MCF 10A (cell line): ENCODE measurements around the gene VPS13A. TPM values are rescaled to one million over a fixed set of nuclear protein-coding genes. Genes with fewer than 3 reads are reported as not detected.

ENCODE experiments used
- BruUV-seq: library from RNA; stranded (reverse); fragments of 400-500 nt; replicated peaks from 2 replicates; lab custom pipeline; 2021; lab: Mats Ljungman, UMichigan
- CTCF ChIA-PET: fragments of 300-600 bp; sonication (Branson Sonifier 250); formaldehyde crosslinking; extraction: SDS; loops from one replicate; lab custom pipeline; 2021; ENCODE audit warnings: antibody characterized with exemption, inconsistent platforms; lab: Yijun Ruan, JAX
- POLR2A ChIA-PET: fragments of 300-600, 350-650 bp; sonication (Branson Sonifier 250); formaldehyde crosslinking; extraction: SDS; loops from one replicate; lab custom pipeline; 2020; ENCODE audit warnings: antibody characterized with exemption, inconsistent platforms; lab: Yijun Ruan, JAX
- DNase-seq: peaks from one replicate; pipeline ENCODE4 v3.0.0-alpha.2; 2018; ENCODE audit not compliant: unreplicated experiment
- H3K27ac Mint-ChIP-seq: one replicate; pipeline ENCODE4 v1.8.0; 2022; ENCODE audit warnings: mild to moderate bottlenecking, low read depth, mixed read lengths; ENCODE audit not compliant: unreplicated experiment
- H3K27me3 Mint-ChIP-seq: one replicate; pipeline ENCODE4 v1.8.0; 2022; ENCODE audit warnings: mixed read lengths; ENCODE audit not compliant: insufficient read depth, unreplicated experiment
- H3K36me3 Mint-ChIP-seq: one replicate; pipeline ENCODE4 v1.8.0; 2022; ENCODE audit warnings: mild to moderate bottlenecking, moderate library complexity, mixed read lengths; ENCODE audit not compliant: insufficient read depth, unreplicated experiment
- H3K4me1 Mint-ChIP-seq: one replicate; pipeline ENCODE4 v1.8.0; 2022; ENCODE audit warnings: mixed read lengths; ENCODE audit not compliant: insufficient read depth, unreplicated experiment
- H3K4me3 Mint-ChIP-seq: one replicate; pipeline ENCODE4 v1.8.0; 2022; ENCODE audit warnings: mild to moderate bottlenecking, moderate library complexity, mixed read lengths; ENCODE audit not compliant: unreplicated experiment
- H3K9me3 Mint-ChIP-seq: one replicate; pipeline ENCODE4 v1.8.0; 2022; ENCODE audit warnings: mixed read lengths; ENCODE audit not compliant: unreplicated experiment
- CTCF ChIP-seq: fragments of 200-600 bp; IDR thresholded peaks from one replicate; pipeline ENCODE4 v1.8.0; 2022; ENCODE audit warnings: antibody characterized with exemption, mild to moderate bottlenecking; ENCODE audit not compliant: unreplicated experiment
- intact Hi-C: fragments of 100-400 bp; cut with micrococcal nuclease; formaldehyde crosslinking; loops from 2 replicates; pipeline ENCODE4 v1.14.1; 2022
- total RNA-seq: library from RNA; stranded (reverse); gene quantifications from 2 replicates; pipeline ENCODE4 v1.2.3, GENCODE V29; 2022

Gene VPS13A
- total RNA-seq, 1 experiment from 2014 or later: 29.6 TPM

GRCh38 chr9:77133011-77133410, 44.3 kb upstream of the VPS13A start:
- intact Hi-C loops: no loop called here
- Mint-ChIP-seq H3K9me3 (no peaks in the 10 kb centered on the region), H3K27ac (no peak overlapping the region), H3K4me1 (no peaks in the 10 kb centered on the region), H3K4me3 (no peak overlapping the region), H3K27me3 (no peaks in the 10 kb centered on the region), H3K36me3 (no peaks in the 10 kb centered on the region)
- DNase-seq: no peak
- TF ChIP-seq CTCF: no peak
- ChIA-PET POLR2A (no interaction called here), CTCF (interaction anchor here (0.7 kb wide), 1 partner anchor 200 kb away, joined by 3 read pairs; no protein-coding TSS in a partner anchor)
- BruUV-seq: no TSS peak

- BruUV-seq: no TSS peak
- no peaks in the 10 kb centered on the region for H3K36me3 Mint-ChIP-seq
- H3K4me3 Mint-ChIP-seq: no peak overlapping the region
- ChIA-PET CTCF (interaction anchor here (1.0 to 1.2 kb wide), 2 partner anchors 25 to 331 kb away, joined by 3 read pairs; no protein-coding TSS in a partner anchor), POLR2A (no interaction called here)
- intact Hi-C loops: no loop called here
- H3K9me3 Mint-ChIP-seq: no peaks in the 10 kb centered on the region
- no peaks in the 10 kb centered on the region for H3K4me1 Mint-ChIP-seq
- H3K27me3 Mint-ChIP-seq: no peaks in the 10 kb centered on the region
- no peak overlapping the region for H3K27ac Mint-ChIP-seq
- DNase-seq: no peak
- no peak for TF ChIP-seq CTCF
Observed at GRCh38 chr9:77142366-77142765, 35.0 kb upstream of the VPS13A start.

- POLR2A ChIA-PET: interaction anchor here (1.0 kb wide), 1 partner anchor 14 kb away, joined by 3 read pairs; no protein-coding TSS in a partner anchor
- no peak for TF ChIP-seq CTCF
- intact Hi-C loops: loop anchor here (1.0 to 2.0 kb wide), 4 partner anchors 138 to 389 kb away; no protein-coding TSS in a partner anchor
- H3K36me3 Mint-ChIP-seq: no peaks in the 10 kb centered on the region
- no peaks in the 10 kb centered on the region for H3K27me3 Mint-ChIP-seq
- DNase-seq: no peak
- peaks cover 12% of the 10 kb centered on the region for H3K4me1 Mint-ChIP-seq
- no TSS peak for BruUV-seq
- H3K4me3 Mint-ChIP-seq: no peak overlapping the region
- no peaks in the 10 kb centered on the region for H3K9me3 Mint-ChIP-seq
- no peak overlapping the region for H3K27ac Mint-ChIP-seq
- CTCF ChIA-PET: interaction anchor here (0.6 to 8.3 kb wide), 8 partner anchors 12 to 394 kb away, joined by 3 to 121 read pairs (median 3); no protein-coding TSS in a partner anchor
Observed at GRCh38 chr9:77149879-77150278, 27.5 kb upstream of the VPS13A start.

- no TSS peak for BruUV-seq
- Mint-ChIP-seq H3K36me3 (no peaks in the 10 kb centered on the region), H3K9me3 (no peaks in the 10 kb centered on the region), H3K4me3 (no peak overlapping the region), H3K4me1 (peaks cover 17% of the 10 kb centered on the region), H3K27me3 (no peaks in the 10 kb centered on the region), H3K27ac (no peak overlapping the region)
- POLR2A ChIA-PET: interaction anchor here (0.6 to 2.1 kb wide), 3 partner anchors 12 to 339 kb away, joined by 3 to 9 read pairs (median 5); no protein-coding TSS in a partner anchor
- CTCF ChIA-PET: interaction anchor here (0.6 to 8.3 kb wide), 10 partner anchors 14 to 1502 kb away, joined by 3 to 121 read pairs (median 4); no protein-coding TSS in a partner anchor
- intact Hi-C loops: no loop called here
- TF ChIP-seq CTCF: no peak
- DNase-seq: no peak
Observed at GRCh38 chr9:77152289-77152688, 25.0 kb upstream of the VPS13A start.
